Stimulated activated CD8-positive, alpha-beta memory T cell treated with anti-CD3 and anti-CD28 coated beads, Interleukin-7, amount 100 ng/mL, for 4 hours (primary cell): ENCODE results near the gene STAT5A.
"Not testable (repeated sequence)": the region's sequence is repeated elsewhere in the genome, so short reads cannot be mapped to it uniquely, and the experiment has no call there.

Source experiments
- DNase-seq, 2 donors: peaks; one replicate each; pipeline ENCODE4 v3.0.0-alpha.2; 2020; ENCODE audit warnings: low read depth in 2 of 2

STAT5A gene

GRCh38 chr17:42333053-42333452 is 44.8 kb downstream of the STAT5A start:
- no peak for DNase-seq

GRCh38 chr17:42334677-42335076 is 46.4 kb downstream of the STAT5A start:
- no peak for DNase-seq

- peak; percentile 36 to 52 for DNase-seq
Measured at GRCh38 chr17:42337442-42337841, 49.1 kb downstream of the STAT5A start.

- no peak for DNase-seq
Measured at GRCh38 chr17:42338427-42338985, 50.2 kb downstream of the STAT5A start.

- DNase-seq = no peak
Measured at GRCh38 chr17:42339221-42339620, 50.9 kb downstream of the STAT5A start.

GRCh38 chr17:42340691-42341127 is 52.4 kb downstream of the STAT5A start:
- no peak for DNase-seq

GRCh38 chr17:42341568-42341967 is 53.3 kb downstream of the STAT5A start:
- DNase-seq = no peak

- DNase-seq = no peak
Measured at GRCh38 chr17:42342242-42343008, 54.1 kb downstream of the STAT5A start.

- DNase-seq = no peak
Measured at GRCh38 chr17:42345396-42346073, 57.2 kb downstream of the STAT5A start.

- DNase-seq = no peak
Measured at GRCh38 chr17:42346481-42346880, 58.2 kb downstream of the STAT5A start.

GRCh38 chr17:42347198-42347597 is 58.9 kb downstream of the STAT5A start:
- no peak for DNase-seq

- DNase-seq = no peak
Measured at GRCh38 chr17:42347606-42348005, 59.3 kb downstream of the STAT5A start.

- DNase-seq = no peak
Measured at GRCh38 chr17:42348104-42348503, 59.8 kb downstream of the STAT5A start.

GRCh38 chr17:42354956-42355843 is 66.9 kb downstream of the STAT5A start:
- no peak for DNase-seq

GRCh38 chr17:42358434-42358833 is 70.1 kb downstream of the STAT5A start:
- DNase-seq = no peak

GRCh38 chr17:42359133-42359532 is 70.8 kb downstream of the STAT5A start:
- DNase-seq = no peak

- DNase-seq = not testable (repeated sequence)
Measured at GRCh38 chr17:42360388-42360787, 72.1 kb downstream of the STAT5A start.
